Left ventricle myocardium inferior (tissue), 1 donor: Measurements from ENCODE around the gene NXN. TPM values are rescaled to one million over a fixed set of nuclear protein-coding genes. Genes with fewer than 3 reads are reported as not detected.

Experiments used
- DNase-seq: peaks from one replicate; pipeline ENCODE4 v3.0.0-alpha.2; 2020
- H3K27ac ChIP-seq: fragments of 200-600 bp; replicated peaks from 2 replicates; pipeline ENCODE4 v1.8.0; 2021
- H3K27me3 ChIP-seq: fragments of 200-600 bp; 2 replicates; pipeline ENCODE4 v1.8.0; 2021; ENCODE audit warnings: low read depth
- H3K36me3 ChIP-seq: fragments of 200-600 bp; 2 replicates; pipeline ENCODE4 v1.8.0; 2021
- H3K4me1 ChIP-seq: fragments of 200-600 bp; 2 replicates; pipeline ENCODE4 v1.8.0; 2021
- H3K4me3 ChIP-seq: fragments of 200-600 bp; 2 replicates; pipeline ENCODE4 v1.8.0; 2021; ENCODE audit warnings: mild to moderate bottlenecking, moderate library complexity
- H3K9me3 ChIP-seq: fragments of 200-600 bp; replicated peaks from 2 replicates; pipeline ENCODE4 v1.8.0; 2021
- CTCF ChIP-seq: fragments of 200-600 bp; IDR thresholded peaks from 2 replicates; pipeline ENCODE4 v1.8.0; 2021; ENCODE audit warnings: antibody characterized with exemption, mild to moderate bottlenecking, borderline replicate concordance
- intact Hi-C: fragments of 100-400 bp; cut with micrococcal nuclease; formaldehyde crosslinking; loops from one replicate; pipeline ENCODE4 v1.11.0; 2022
- total RNA-seq: library from RNA; stranded (reverse); fragmentation: NEBNext Ultra II Directional; extraction: Animal tissue kit (Norgen Biotek cat#: 25700); gene quantifications from one replicate; pipeline ENCODE4 v1.2.1, GENCODE V29; 2021
- donor health status: DM: no; HTN: yes; CAD: no; lungs with severe emphysema.

NXN gene
- total RNA-seq, 1 donor from 2014 or later: 13.8 TPM

- Histone ChIP-seq H3K27ac (peak overlapping the region; percentile 88), H3K4me3 (peak overlapping the region; percentile 11), H3K9me3 (no peaks in the 10 kb centered on the region), H3K36me3 (peaks cover 8% of the 10 kb centered on the region), H3K27me3 (no peaks in the 10 kb centered on the region), H3K4me1 (peaks cover 87% of the 10 kb centered on the region)
- no peak for TF ChIP-seq CTCF
- intact Hi-C loops: no loop called here
- DNase-seq: peak; percentile 66
Observed at GRCh38 chr17:1022278-1023024, 42.9 kb upstream of the NXN start.

- no peaks in the 10 kb centered on the region for H3K27me3 ChIP-seq
- no peak for TF ChIP-seq CTCF
- peaks cover 4% of the 10 kb centered on the region for H3K36me3 ChIP-seq
- intact Hi-C loops: no loop called here
- no peaks in the 10 kb centered on the region for H3K9me3 ChIP-seq
- no peak overlapping the region for H3K4me3 ChIP-seq
- peaks cover 79% of the 10 kb centered on the region for H3K4me1 ChIP-seq
- peak overlapping the region; percentile 88 for H3K27ac ChIP-seq
- DNase-seq: no peak
Observed at GRCh38 chr17:1021147-1021546, 41.6 kb upstream of the NXN start.

- no peak for TF ChIP-seq CTCF
- intact Hi-C loops: no loop called here
- H3K9me3 ChIP-seq: no peaks in the 10 kb centered on the region
- H3K4me1 ChIP-seq: peaks cover 68% of the 10 kb centered on the region
- H3K4me3 ChIP-seq: no peak overlapping the region
- DNase-seq: peak; percentile 59
- no peaks in the 10 kb centered on the region for H3K27me3 ChIP-seq
- peaks cover 2% of the 10 kb centered on the region for H3K36me3 ChIP-seq
- H3K27ac ChIP-seq: peak overlapping the region; percentile 88
Observed at GRCh38 chr17:1019451-1019850, 39.9 kb upstream of the NXN start.

- Histone ChIP-seq H3K36me3 (no peaks in the 10 kb centered on the region), H3K4me3 (no peak overlapping the region), H3K4me1 (peaks cover 66% of the 10 kb centered on the region), H3K27me3 (no peaks in the 10 kb centered on the region), H3K27ac (peak overlapping the region; percentile 88), H3K9me3 (no peaks in the 10 kb centered on the region)
- intact Hi-C loops: no loop called here
- no peak for DNase-seq
- no peak for TF ChIP-seq CTCF
Observed at GRCh38 chr17:1018547-1018946, 39.0 kb upstream of the NXN start.

GRCh38 chr17:1013729-1014090, 34.1 kb upstream of the NXN start:
- H3K4me1 ChIP-seq: peaks cover 59% of the 10 kb centered on the region
- no peak overlapping the region for H3K4me3 ChIP-seq
- intact Hi-C loops: no loop called here
- no peak for TF ChIP-seq CTCF
- DNase-seq: no peak
- H3K27me3 ChIP-seq: no peaks in the 10 kb centered on the region
- H3K9me3 ChIP-seq: no peaks in the 10 kb centered on the region
- peaks cover 44% of the 10 kb centered on the region for H3K36me3 ChIP-seq
- no peak overlapping the region for H3K27ac ChIP-seq
